Spleen (tissue), 11 donors: ENCODE data around the gene FGD4. TPM values are rescaled to one million over a fixed set of nuclear protein-coding genes. Genes with fewer than 3 reads are reported as not detected.

ENCODE experiments used
- DNase-seq: peaks from one replicate; pipeline ENCODE4 v3.0.0-alpha.2; 2020
- H3K27ac ChIP-seq, 8 donors: fragments of 200-600 bp; sonication (generic) in 7 of 8; 1 replicate in 4 of 8; 2 replicates in 4 of 8; pipeline versions ENCODE4 v1.5.0 to v1.8.0; 2016 to 2021; ENCODE audit warnings: inconsistent platforms in 4 of 8, mild to moderate bottlenecking in 4 of 8, moderate library complexity in 1 of 8
- H3K27me3 ChIP-seq, 7 donors: fragments of 200-600 bp; sonication (generic) in 6 of 7; replicated peaks in 1 of 7; 1 replicate in 4 of 7; 2 replicates in 3 of 7; pipeline versions ENCODE4 v1.5.0 to v1.8.0; 2016 to 2021; ENCODE audit warnings: inconsistent platforms in 3 of 7, mild to moderate bottlenecking in 1 of 7
- H3K36me3 ChIP-seq, 6 donors: fragments of 200-600 bp; sonication (generic) in 5 of 6; 1 replicate in 4 of 6; 2 replicates in 2 of 6; pipeline versions ENCODE4 v1.5.0 to v1.8.0; 2016 to 2021; ENCODE audit warnings: inconsistent platforms in 2 of 6
- H3K4me1 ChIP-seq, 6 donors: fragments of 200-600 bp; sonication (generic) in 5 of 6; 1 replicate in 3 of 6; 2 replicates in 3 of 6; pipeline versions ENCODE4 v1.5.0 to v1.8.0; 2016 to 2021; ENCODE audit warnings: inconsistent platforms in 3 of 6
- H3K4me3 ChIP-seq, 8 donors: fragments of 200-600 bp; sonication (generic) in 7 of 8; 1 replicate in 4 of 8; 2 replicates in 4 of 8; pipeline versions ENCODE4 v1.5.0 to v1.8.0; 2016 to 2021; ENCODE audit warnings: inconsistent platforms in 4 of 8, mild to moderate bottlenecking in 4 of 8, moderate library complexity in 2 of 8
- H3K9me3 ChIP-seq, 8 donors: fragments of 200-600 bp; sonication (generic) in 7 of 8; 1 replicate in 4 of 8; 2 replicates in 4 of 8; pipeline versions ENCODE4 v1.5.0 to v1.8.0; 2016 to 2021; ENCODE audit warnings: inconsistent platforms in 4 of 8
- CTCF ChIP-seq, 11 experiments: fragments of 200-600 bp in 7 of 11; fragments of 450-650 bp in 4 of 11; sonication (generic) in 4 of 11; IDR thresholded peaks in 8 of 11; conservative IDR thresholded peaks in 3 of 11; 1 replicate in 7 of 11; 2 replicates in 4 of 11; pipeline versions ENCODE4 v1.4.0 to v1.8.0; 2016 to 2021; ENCODE audit warnings: antibody characterized with exemption in 11 of 11, inconsistent platforms in 4 of 11, mild to moderate bottlenecking in 1 of 11
- POLR2A ChIP-seq, 3 donors: fragments of 450-650 bp; IDR thresholded peaks; one replicate each; pipeline ENCODE4 v1.5.1; 2017; ENCODE audit warnings: antibody characterized with exemption in 3 of 3, mild to moderate bottlenecking in 1 of 3
- POLR2AphosphoS5 ChIP-seq, 3 donors: sonication (generic); formaldehyde crosslinking; IDR thresholded peaks; one replicate each; pipeline ENCODE4 v1.5.1; 2017; ENCODE audit warnings: antibody characterized with exemption in 3 of 3
- WGBS, 5 donors: extraction: QIAGEN DNeasy Blood & Tissue Kit in 3 of 5; methylation state at CpG; one replicate each; pipeline versions ENCODE4 v1.1.5 to v1.1.7; 2013 to 2018; 5-methylcytosine and 5-hydroxymethylcytosine counted together
- intact Hi-C: fragments of 100-400 bp; cut with DNase I; formaldehyde crosslinking; loops from one replicate; pipeline ENCODE4 v1.15.0; 2023; ENCODE audit warnings: low total_unique reads
- polyA plus RNA-seq, 3 donors: library from polyadenylated mRNA; stranded (reverse); fragments of 200-250 nt; gene quantifications; one replicate each; pipeline ENCODE4 v1.2.1, GENCODE V29; 2013
- total RNA-seq, 7 donors: library from RNA; depleted of rRNA in 3 of 7; stranded (reverse); fragments of >200 nt in 3 of 7; fragmentation: NEBNext Ultra II Directional in 4 of 7; extraction: Animal tissue kit (Norgen Biotek cat#: 25700) in 4 of 7; gene quantifications; one replicate each; pipeline versions ENCODE4 v1.1.0 to v1.2.1, GENCODE V29; 2016 to 2021
- donor health status: healthy with polysubstance abuse.
- donor health status: DM: no; HTN: no; CAD: no; lungs with moderate emphysema.
- donor health status: DM: no; HTN: no; CAD: no.
- donor health status: Bipolar disorder and iron deficiency.
- donor health status: healthy.
- donor health status: DM: no; HTN: no; CAD: no.
- donor health status: DM: yes; HTN: yes; CAD: no.

Gene FGD4
- total and polyA plus RNA-seq, 10 donors: 1.0 to 44.4 (median 25.7) TPM

- Histone ChIP-seq H3K4me3 (no peak overlapping the region), H3K4me1 (no peaks in the 10 kb centered on the region), H3K27me3 (no peaks in the 10 kb centered on the region), H3K36me3 (peaks cover 0 to 9% (median 0%) of the 10 kb centered on the region in 6 donors), H3K9me3 (no peaks in the 10 kb centered on the region), H3K27ac (no peak overlapping the region)
- TF ChIP-seq CTCF (IDR thresholded peaks at IDR 0.05 in 8 of 11, conservative IDR thresholded peaks at IDR 0.05 in 3 of 11): no peak
- TF ChIP-seq POLR2AphosphoS5 (IDR thresholded peaks at IDR 0.05): no peak
- TF ChIP-seq POLR2A (IDR thresholded peaks at IDR 0.05): no peak
- WGBS, 5 donors: 45 to 75% (median 49%) methylated on average over 4 of the region's 4 CpGs
- no peak for DNase-seq
- intact Hi-C loops: loop anchor here (10.0 kb wide), 1 partner anchor 296 kb away; no protein-coding TSS in a partner anchor
Observed at GRCh38 chr12:32369202-32369601, 30.2 kb upstream of the FGD4 start.

- intact Hi-C loops: no loop called here
- TF ChIP-seq CTCF (IDR thresholded peaks at IDR 0.05 in 8 of 11, conservative IDR thresholded peaks at IDR 0.05 in 3 of 11) (no peak), POLR2AphosphoS5 (IDR thresholded peaks at IDR 0.05) (no peak), POLR2A (IDR thresholded peaks at IDR 0.05) (no peak)
- DNase-seq: no peak
- 79 to 89% (median 85%) methylated on average over 12 of the region's 12 CpGs for WGBS, 5 donors
- Histone ChIP-seq H3K36me3 (peaks cover 0 to 6% (median 0%) of the 10 kb centered on the region in 6 donors), H3K9me3 (no peaks in the 10 kb centered on the region), H3K4me3 (no peak overlapping the region), H3K27ac (no peak overlapping the region), H3K4me1 (no peaks in the 10 kb centered on the region), H3K27me3 (no peaks in the 10 kb centered on the region)
Observed at GRCh38 chr12:32377344-32378055, 21.9 kb upstream of the FGD4 start.

DNA sequence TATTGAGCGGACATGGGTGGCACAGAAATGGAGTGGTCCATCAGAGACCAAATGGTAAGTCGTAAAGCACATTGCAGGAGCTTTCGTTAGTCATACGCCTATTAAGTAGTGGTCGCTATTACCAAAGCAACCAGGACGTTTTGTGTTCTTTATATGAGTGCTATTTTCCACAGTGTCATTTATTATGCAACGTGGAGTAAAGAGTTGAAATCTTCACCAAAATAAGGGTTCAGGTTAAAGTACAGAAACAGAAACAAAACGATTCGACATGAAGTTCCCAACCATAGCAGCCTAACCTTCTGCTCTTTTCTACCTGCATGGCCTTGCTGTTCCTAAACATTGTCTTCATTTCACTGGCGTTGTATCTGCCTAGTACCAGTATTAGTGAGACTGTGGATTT is 20.1 kb upstream of the FGD4 start:
- no peaks in the 10 kb centered on the region for H3K9me3 ChIP-seq
- DNase-seq: no peak
- H3K27me3 ChIP-seq: no peaks in the 10 kb centered on the region
- H3K27ac ChIP-seq: no peak overlapping the region
- peaks cover 0 to 6% (median 0%) of the 10 kb centered on the region in 6 donors for H3K36me3 ChIP-seq
- H3K4me1 ChIP-seq: no peaks in the 10 kb centered on the region
- H3K4me3 ChIP-seq: no peak overlapping the region
- WGBS, 5 donors: 86 to 93% (median 89%) methylated on average over 10 of the region's 10 CpGs
- intact Hi-C loops: no loop called here
- TF ChIP-seq CTCF (IDR thresholded peaks at IDR 0.05 in 8 of 11, conservative IDR thresholded peaks at IDR 0.05 in 3 of 11): no peak
- no peak for TF ChIP-seq POLR2A (IDR thresholded peaks at IDR 0.05)
- no peak for TF ChIP-seq POLR2AphosphoS5 (IDR thresholded peaks at IDR 0.05)

DNA sequence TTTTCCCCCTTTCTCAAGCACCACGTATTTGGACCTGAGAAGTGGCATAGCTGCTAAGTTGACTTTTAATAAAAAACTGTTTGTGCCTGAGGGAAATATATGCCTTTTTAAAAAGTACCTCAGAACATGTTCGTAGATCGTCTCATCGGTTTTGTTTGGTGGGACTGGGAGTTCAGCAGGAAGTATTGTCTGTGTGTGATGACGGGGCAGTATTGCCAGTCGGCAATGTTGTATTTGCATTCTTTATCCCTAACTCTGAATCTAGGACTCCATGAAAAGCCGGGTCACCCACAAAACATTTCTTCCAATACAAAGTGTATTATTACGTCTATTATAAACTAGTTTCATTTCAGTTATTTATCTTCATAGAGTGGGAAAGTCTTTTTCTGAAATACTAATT is 19.7 kb upstream of the FGD4 start:
- H3K27ac ChIP-seq: no peak overlapping the region
- TF ChIP-seq POLR2AphosphoS5 (IDR thresholded peaks at IDR 0.05) (no peak), CTCF (IDR thresholded peaks at IDR 0.05 in 8 of 11, conservative IDR thresholded peaks at IDR 0.05 in 3 of 11) (no peak), POLR2A (IDR thresholded peaks at IDR 0.05) (no peak)
- intact Hi-C loops: no loop called here
- WGBS, 5 donors: 83 to 92% (median 87%) methylated on average over 8 of the region's 8 CpGs
- H3K4me1 ChIP-seq: no peaks in the 10 kb centered on the region
- no peaks in the 10 kb centered on the region for H3K9me3 ChIP-seq
- H3K27me3 ChIP-seq: no peaks in the 10 kb centered on the region
- peaks cover 0 to 6% (median 0%) of the 10 kb centered on the region in 6 donors for H3K36me3 ChIP-seq
- H3K4me3 ChIP-seq: no peak overlapping the region
- no peak for DNase-seq
